Measurements from ENCODE around the gene AMOTL1.

- TF ChIP-seq EZH2 (IDR thresholded peaks at IDR 0.05; ENCODE audit: low read depth, low read length, severe bottlenecking) (no peak), MAX (IDR thresholded peaks at IDR 0.05) (no peak), GTF2F1 (IDR thresholded peaks at IDR 0.05; ENCODE audit: borderline replicate concordance, low read depth, low read length) (no peak), CTCF (IDR thresholded peaks at IDR 0.05; ENCODE audit: control extremely low read depth in 1 of 3, insufficient read depth in 1 of 3, low read depth in 1 of 3, low read length in 3 of 3) (no peak), JUND (IDR thresholded peaks at IDR 0.05; ENCODE audit: low read length) (no peak), CEBPB (IDR thresholded peaks at IDR 0.05; ENCODE audit: low read depth, low read length) (no peak), RFX5 (IDR thresholded peaks at IDR 0.05; ENCODE audit: borderline replicate concordance, low read depth, low read length) (no peak), POLR2A (IDR thresholded peaks at IDR 0.05; ENCODE audit: control extremely low read depth in 1 of 2, low read depth in 2 of 2, low read length in 2 of 2) (no peak), USF2 (IDR thresholded peaks at IDR 0.05; ENCODE audit: low read length) (no peak), EGR1 (IDR thresholded peaks at IDR 0.05; ENCODE audit: borderline replicate concordance, low read depth, low read length) (no peak), CHD7 (IDR thresholded peaks at IDR 0.05; ENCODE audit: insufficient replicate concordance, low read length) (no peak)
These were observed 81.7 kb downstream of the AMOTL1 start for GRCh38 chr11:94849839-94850238.
